Neural crest cell (in vitro differentiated cells): ENCODE measurements around the gene IRF2BP1. TPM values are rescaled to one million over a fixed set of nuclear protein-coding genes. Genes with fewer than 3 reads are reported as not detected.
A peak's percentile ranks its signal among the peaks of the same experiment; 100 is the strongest.

Experiments used
- DNase-seq: peaks from one replicate; pipeline ENCODE4 v3.0.0; 2021; ENCODE audit warnings: low read depth, mixed read lengths, low spot score
- H3K27ac Mint-ChIP-seq: one replicate; pipeline ENCODE4 v1.8.0; 2021; ENCODE audit warnings: mild to moderate bottlenecking, mixed read lengths; ENCODE audit not compliant: unreplicated experiment
- H3K27me3 Mint-ChIP-seq: 2 replicates; pipeline ENCODE4 v1.8.0; 2021; ENCODE audit warnings: low read depth, mild to moderate bottlenecking, mixed read lengths
- H3K36me3 Mint-ChIP-seq: 2 replicates; pipeline ENCODE4 v1.8.0; 2021; ENCODE audit warnings: low read depth, mild to moderate bottlenecking, mixed read lengths
- H3K4me1 Mint-ChIP-seq: 2 replicates; pipeline ENCODE4 v1.8.0; 2021; ENCODE audit warnings: mixed read lengths
- H3K4me3 Mint-ChIP-seq: one replicate; pipeline ENCODE4 v1.8.0; 2021; ENCODE audit warnings: mild to moderate bottlenecking, mixed read lengths
- H3K9me3 Mint-ChIP-seq: 2 replicates; pipeline ENCODE4 v1.8.0; 2021; ENCODE audit warnings: mixed read lengths
- total RNA-seq: library from RNA; stranded (reverse); gene quantifications from 2 replicates; pipeline ENCODE4 v1.2.1, GENCODE V29; 2021
- TF ChIP-seq, protein P1 (sequence below): fragments of 200-600 bp; sonication (generic); conservative IDR thresholded peaks from 2 replicates; pipeline ENCODE4 v1.5.0; 2021; ENCODE audit warnings: antibody characterized with exemption, mild to moderate bottlenecking

The IRF2BP1 gene
- total RNA-seq, 1 donor from 2014 or later = 33.1 TPM

DNA sequence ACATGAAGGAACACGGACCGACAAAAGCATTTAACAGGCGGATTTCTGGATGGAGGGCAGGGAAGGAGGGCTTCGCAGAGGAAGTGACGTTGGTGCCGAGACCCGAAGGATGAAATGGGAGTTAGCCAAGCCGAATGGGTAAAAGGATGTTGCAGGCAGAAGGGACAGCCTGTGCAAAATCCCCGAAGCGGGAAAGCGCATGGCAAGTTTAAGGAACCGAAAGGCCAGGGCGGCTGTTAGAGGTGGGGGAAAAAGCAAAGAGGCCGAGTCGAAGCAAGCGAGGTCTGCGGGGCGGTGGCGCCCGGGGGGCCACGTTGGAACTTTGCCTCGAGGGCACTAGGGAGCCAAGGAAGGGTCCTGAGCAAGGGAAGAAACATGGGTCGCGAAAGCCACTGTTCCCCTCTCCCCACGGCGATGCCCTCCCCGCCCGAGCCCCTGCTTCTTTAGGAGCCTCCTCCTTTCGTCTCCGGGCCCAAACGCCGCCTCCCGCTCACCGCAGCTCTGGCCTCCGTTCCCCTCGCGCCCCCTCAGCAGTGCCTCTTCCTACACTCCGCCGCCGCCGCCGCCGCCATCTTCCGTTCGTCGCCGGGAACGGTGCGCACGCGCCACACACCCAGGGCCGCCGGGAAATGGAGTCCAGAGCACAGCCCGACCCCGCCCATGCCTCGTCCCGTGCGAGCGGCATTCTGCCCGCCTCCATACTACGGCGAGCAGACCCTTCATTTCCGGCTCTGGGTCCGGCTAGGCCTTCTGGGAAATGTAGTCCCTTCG, 23.2 kb downstream of the IRF2BP1 start, which contains the start of gene SYMPK:
Gene SYMPK, minus strand, starts transcription at position 584 of the 771 bp plus-strand sequence. CDS start 8,652 bp downstream, outside the sequence.
- H3K4me1 Mint-ChIP-seq = peaks cover 12% of the 10 kb centered on the region
- H3K36me3 Mint-ChIP-seq = peaks cover 4% of the 10 kb centered on the region
- peaks cover 52% of the 10 kb centered on the region for H3K27me3 Mint-ChIP-seq
- peak within 1 kb of the TSS; percentile 96 for H3K27ac Mint-ChIP-seq
- DNase-seq = peak; percentile 96
- H3K4me3 Mint-ChIP-seq = peak within 1 kb of the TSS; percentile 94
- TF ChIP-seq, protein P1, sequence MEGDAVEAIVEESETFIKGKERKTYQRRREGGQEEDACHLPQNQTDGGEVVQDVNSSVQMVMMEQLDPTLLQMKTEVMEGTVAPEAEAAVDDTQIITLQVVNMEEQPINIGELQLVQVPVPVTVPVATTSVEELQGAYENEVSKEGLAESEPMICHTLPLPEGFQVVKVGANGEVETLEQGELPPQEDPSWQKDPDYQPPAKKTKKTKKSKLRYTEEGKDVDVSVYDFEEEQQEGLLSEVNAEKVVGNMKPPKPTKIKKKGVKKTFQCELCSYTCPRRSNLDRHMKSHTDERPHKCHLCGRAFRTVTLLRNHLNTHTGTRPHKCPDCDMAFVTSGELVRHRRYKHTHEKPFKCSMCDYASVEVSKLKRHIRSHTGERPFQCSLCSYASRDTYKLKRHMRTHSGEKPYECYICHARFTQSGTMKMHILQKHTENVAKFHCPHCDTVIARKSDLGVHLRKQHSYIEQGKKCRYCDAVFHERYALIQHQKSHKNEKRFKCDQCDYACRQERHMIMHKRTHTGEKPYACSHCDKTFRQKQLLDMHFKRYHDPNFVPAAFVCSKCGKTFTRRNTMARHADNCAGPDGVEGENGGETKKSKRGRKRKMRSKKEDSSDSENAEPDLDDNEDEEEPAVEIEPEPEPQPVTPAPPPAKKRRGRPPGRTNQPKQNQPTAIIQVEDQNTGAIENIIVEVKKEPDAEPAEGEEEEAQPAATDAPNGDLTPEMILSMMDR = no peak
- no peaks in the 10 kb centered on the region for H3K9me3 Mint-ChIP-seq

DNA sequence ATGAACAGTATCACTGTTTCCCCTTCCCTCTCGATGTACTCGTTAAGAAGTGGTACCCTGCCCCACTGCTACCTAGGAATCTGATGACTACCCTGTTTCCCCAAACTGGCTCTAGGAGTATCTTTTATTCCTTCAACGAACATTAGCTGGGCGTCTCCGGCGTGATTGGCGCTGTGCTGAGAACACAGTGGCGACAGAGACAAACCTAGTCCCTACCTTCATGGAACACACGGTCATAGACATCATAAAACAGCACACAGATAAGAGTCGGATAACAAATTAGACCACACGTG, 23.7 kb downstream of the IRF2BP1 start:
- Mint-ChIP-seq H3K9me3 (no peaks in the 10 kb centered on the region), H3K27ac (peak overlapping the region; percentile 96), H3K4me3 (peak overlapping the region; percentile 94), H3K4me1 (peaks cover 12% of the 10 kb centered on the region), H3K27me3 (peaks cover 47% of the 10 kb centered on the region), H3K36me3 (peaks cover 4% of the 10 kb centered on the region)
- DNase-seq = no peak
- TF ChIP-seq, protein P1 = no peak

DNA sequence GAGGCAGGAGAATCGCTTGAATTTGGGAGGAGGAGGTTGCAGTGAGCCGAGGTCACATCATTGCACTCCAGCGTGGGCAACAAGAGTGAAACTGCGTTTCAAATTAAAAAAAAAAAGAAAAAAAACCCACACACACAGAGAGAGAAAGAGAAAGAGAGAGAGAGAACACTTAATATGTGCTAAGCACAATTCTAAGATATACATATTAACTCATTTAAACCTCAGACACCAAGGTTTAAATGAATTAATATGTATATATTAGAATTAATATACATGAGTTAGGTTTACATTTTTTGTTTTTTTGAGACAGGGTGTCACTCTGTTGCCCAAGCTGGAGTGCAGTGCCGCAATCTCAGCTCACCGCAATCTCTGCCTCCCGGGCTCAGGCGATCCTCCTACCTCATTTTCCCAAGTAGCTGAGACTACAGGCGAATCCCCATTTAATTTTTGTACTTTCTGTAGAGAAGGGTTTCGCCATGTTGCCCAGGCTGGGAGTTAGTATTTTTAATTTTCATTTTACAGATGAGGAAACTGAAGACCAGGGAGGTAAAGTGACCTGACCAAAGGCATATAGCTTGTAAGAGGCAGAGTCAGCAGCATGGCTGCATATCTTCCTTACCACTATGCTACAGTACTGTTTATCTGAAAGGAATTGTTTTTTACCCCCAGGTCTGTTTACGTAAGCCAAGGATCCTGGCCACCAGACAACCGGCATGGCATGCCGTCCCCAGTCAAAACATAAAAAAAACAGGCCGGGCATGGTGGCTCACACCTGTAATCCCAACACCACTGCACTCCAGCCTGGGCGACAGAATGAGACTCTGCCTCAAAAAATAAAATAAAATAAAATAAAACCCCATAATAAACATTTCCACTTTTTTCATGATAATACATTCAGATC, 25.3 kb downstream of the IRF2BP1 start:
- no peak overlapping the region for H3K27ac Mint-ChIP-seq

DNA sequence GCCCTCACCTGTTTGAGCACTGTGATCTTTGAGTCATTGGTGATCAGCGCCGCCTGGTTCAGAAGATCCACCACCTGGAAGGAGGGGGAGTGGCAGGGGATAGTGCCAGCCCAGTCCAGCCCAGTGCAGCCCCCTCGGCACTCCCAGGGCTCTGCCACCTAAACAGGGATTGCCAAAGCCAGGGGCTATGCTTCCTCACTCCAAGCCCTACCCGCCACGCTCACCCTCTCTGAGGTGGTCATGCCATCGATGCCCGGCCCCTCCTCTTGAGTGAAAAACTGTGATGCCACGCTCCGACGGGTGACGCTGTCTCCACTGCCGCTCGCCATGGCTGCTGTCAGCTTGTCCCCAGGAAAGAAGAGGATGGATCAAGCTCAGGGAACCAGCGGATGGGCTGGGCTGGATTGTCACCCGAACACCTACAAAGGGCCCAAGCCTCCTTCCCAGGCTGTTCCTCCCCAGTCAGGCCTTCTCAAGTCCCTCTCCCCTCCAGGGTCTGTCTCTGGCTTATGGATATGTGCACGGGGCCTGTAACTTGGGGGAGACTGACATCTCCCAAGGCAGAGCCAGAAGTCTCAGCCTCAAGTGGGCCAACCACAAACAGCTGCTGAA, 31.7 kb downstream of the IRF2BP1 start:
- H3K27ac Mint-ChIP-seq = no peak overlapping the region
- no peak overlapping the region for H3K4me3 Mint-ChIP-seq
- H3K4me1 Mint-ChIP-seq = no peaks in the 10 kb centered on the region
- H3K36me3 Mint-ChIP-seq = peaks cover 15% of the 10 kb centered on the region
- no peaks in the 10 kb centered on the region for H3K27me3 Mint-ChIP-seq
- TF ChIP-seq, protein P1 = no peak
- DNase-seq = no peak
- H3K9me3 Mint-ChIP-seq = no peaks in the 10 kb centered on the region

More for the DNA sequence above, 25.3 kb downstream of the IRF2BP1 start:
- peak overlapping the region; percentile 66 for H3K4me3 Mint-ChIP-seq
- peaks cover 31% of the 10 kb centered on the region for H3K27me3 Mint-ChIP-seq
- peaks cover 4% of the 10 kb centered on the region for H3K36me3 Mint-ChIP-seq
- peaks cover 12% of the 10 kb centered on the region for H3K4me1 Mint-ChIP-seq
- TF ChIP-seq, protein P1 = no peak
- no peaks in the 10 kb centered on the region for H3K9me3 Mint-ChIP-seq
- DNase-seq = no peak

DNA sequence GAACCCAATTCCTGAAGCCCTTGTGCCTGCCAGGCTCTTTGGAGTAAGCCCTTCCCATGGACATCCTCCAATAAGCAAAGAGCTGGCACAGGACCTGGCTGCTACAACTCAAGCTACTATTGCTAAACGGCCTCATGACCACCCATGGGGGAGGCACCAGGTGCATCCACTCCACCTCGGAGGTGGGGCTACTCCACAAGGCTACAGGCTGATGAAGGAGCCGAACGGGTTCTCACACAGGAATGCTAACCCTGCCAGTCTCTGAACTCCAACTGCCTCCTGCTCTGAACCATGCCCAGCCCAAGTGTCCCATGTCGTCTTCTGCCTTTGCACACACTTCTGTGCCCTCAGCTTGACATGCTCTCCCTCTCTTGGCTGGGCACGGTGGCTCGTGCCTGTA, 33.0 kb downstream of the IRF2BP1 start:
- peaks cover 15% of the 10 kb centered on the region for H3K36me3 Mint-ChIP-seq

More for the DNA sequence above, 33.0 kb downstream of the IRF2BP1 start:
- H3K9me3 Mint-ChIP-seq = no peaks in the 10 kb centered on the region
- no peak overlapping the region for H3K4me3 Mint-ChIP-seq
- no peak overlapping the region for H3K27ac Mint-ChIP-seq
- no peaks in the 10 kb centered on the region for H3K27me3 Mint-ChIP-seq
- DNase-seq = no peak
- TF ChIP-seq, protein P1 = no peak
- H3K4me1 Mint-ChIP-seq = no peaks in the 10 kb centered on the region
